ENCODE data around the gene CERS5.

CERS5 gene

DNA sequence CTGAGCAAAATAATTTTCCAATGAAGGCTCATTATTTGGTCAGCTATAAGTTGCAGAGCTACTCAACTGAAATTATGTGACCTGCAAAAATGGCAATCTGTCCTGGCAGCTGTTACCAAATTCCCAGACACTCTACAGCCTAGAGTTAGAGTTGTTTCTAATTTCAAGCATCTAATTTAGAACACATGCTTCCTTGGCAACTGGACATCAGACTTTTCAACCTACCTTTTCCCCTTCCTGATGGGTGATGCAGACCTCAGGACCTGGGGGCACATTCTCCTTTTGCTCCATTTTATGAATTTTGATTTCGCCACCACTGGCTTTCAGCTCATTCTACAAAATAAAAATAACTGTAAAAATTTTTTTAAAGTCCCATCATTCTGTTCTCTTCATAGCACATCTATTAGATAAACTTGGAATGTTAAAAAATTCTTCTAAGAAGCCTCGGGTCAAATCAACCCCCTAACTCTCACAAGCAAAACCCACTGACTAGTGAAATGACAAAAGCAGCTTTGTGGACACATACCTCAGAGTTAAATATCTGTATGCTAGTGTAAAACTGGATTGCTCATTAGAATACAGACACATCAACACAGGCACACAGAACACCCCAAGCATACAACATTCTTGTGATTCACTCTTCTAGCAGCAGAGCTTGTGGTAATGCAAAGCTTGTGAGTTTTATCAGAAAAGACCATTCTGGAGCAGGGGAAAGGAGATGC is 33.5 kb upstream of the CERS5 start:
- H3K27me3 ChIP-seq (ENCODE audit: control insufficient read depth, insufficient read depth, low read length, poor library complexity, severe bottlenecking) = no peaks in the 10 kb centered on the region
- H3K27ac ChIP-seq (ENCODE audit: insufficient read depth, low read depth, low read length, poor library complexity, severe bottlenecking) = no peak overlapping the region
- H3K9me3 ChIP-seq (ENCODE audit: control insufficient read depth, low read length) = no peaks in the 10 kb centered on the region
- no peak overlapping the region for H3K4me3 ChIP-seq (ENCODE audit: insufficient read depth, low read depth, low read length)
- peaks cover 9% of the 10 kb centered on the region for H3K36me3 ChIP-seq (ENCODE audit: control insufficient read depth, insufficient read depth, low read length)
- no peaks in the 10 kb centered on the region for H3K4me1 ChIP-seq (ENCODE audit: control insufficient read depth, insufficient read depth, low read length)
- 83 to 93% methylated on average over 2 of the region's 2 CpGs for WGBS, 2 experiments

DNA sequence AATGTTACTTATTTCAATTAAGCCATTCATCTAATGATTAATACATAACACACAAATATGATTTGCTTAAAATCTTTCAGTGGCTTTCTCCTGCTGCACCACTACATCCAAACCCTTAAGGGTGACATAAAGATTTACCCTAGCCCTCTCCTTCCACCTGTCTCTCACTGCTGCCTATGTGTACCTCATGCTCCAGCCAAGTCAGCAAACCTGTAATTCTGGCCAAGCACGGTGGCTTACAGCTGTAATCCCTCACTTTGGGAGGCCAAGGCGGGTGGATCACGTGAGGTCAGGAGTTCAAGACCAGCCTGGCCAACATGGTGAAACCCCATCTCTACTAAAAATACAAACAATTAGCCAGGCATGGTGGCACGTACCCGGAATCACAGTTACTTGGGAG is 31.7 kb upstream of the CERS5 start:
- Histone ChIP-seq H3K27ac (ENCODE audit: insufficient read depth, low read depth, low read length, poor library complexity, severe bottlenecking) (no peak overlapping the region), H3K4me1 (ENCODE audit: control insufficient read depth, insufficient read depth, low read length) (no peaks in the 10 kb centered on the region), H3K27me3 (ENCODE audit: control insufficient read depth, insufficient read depth, low read length, poor library complexity, severe bottlenecking) (no peaks in the 10 kb centered on the region), H3K36me3 (ENCODE audit: control insufficient read depth, insufficient read depth, low read length) (peaks cover 5% of the 10 kb centered on the region), H3K4me3 (ENCODE audit: insufficient read depth, low read depth, low read length) (no peak overlapping the region), H3K9me3 (ENCODE audit: control insufficient read depth, low read length) (no peaks in the 10 kb centered on the region)
- 96% methylated on average over 5 of the region's 5 CpGs for WGBS, 2 experiments

DNA sequence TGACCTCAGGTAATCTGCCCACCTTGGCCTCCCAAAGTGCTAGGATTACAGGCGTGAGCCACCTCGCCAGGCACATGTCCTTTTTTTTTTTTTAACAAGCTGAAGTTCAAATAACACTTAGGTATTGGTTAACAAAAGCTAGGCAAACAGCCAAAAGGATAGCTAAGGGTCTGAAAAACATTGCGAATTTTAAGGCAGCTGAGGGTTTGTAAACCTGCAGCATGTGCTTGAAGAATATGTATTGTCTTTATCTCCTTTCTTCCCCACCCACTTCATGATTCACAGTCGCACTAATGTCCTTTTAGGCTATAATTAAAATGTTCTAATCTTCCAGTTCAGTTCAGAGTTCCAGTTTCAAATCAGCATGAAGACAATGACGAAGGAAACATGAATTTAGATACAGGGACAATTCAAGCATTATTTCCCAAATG is 30.1 kb upstream of the CERS5 start:
- 94% methylated on average over 5 of the region's 5 CpGs for WGBS, 2 experiments
- Histone ChIP-seq H3K27ac (ENCODE audit: insufficient read depth, low read depth, low read length, poor library complexity, severe bottlenecking) (no peak overlapping the region), H3K27me3 (ENCODE audit: control insufficient read depth, insufficient read depth, low read length, poor library complexity, severe bottlenecking) (no peaks in the 10 kb centered on the region), H3K9me3 (ENCODE audit: control insufficient read depth, low read length) (no peaks in the 10 kb centered on the region), H3K4me1 (ENCODE audit: control insufficient read depth, insufficient read depth, low read length) (no peaks in the 10 kb centered on the region), H3K36me3 (ENCODE audit: control insufficient read depth, insufficient read depth, low read length) (no peaks in the 10 kb centered on the region), H3K4me3 (ENCODE audit: insufficient read depth, low read depth, low read length) (no peak overlapping the region)

DNA sequence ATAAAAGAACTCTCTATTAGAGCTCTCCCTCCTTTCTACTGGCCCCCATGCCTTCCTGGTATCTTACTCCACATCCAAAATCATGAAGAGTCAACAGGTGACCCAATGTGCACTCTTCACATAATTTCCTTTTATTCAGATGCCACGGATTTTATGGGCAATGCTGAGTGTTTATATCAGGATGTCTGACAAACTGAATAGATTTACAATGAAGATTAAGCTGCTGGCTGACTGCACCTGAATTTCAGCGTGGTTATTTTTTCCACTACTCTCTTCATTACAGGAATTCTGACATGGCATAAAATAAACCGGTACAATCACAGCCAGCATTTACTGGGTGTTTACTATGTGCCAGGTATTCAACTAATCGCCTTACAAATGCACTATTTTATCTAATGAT is 29.4 kb upstream of the CERS5 start:
- no peaks in the 10 kb centered on the region for H3K9me3 ChIP-seq (ENCODE audit: control insufficient read depth, low read length)
- H3K36me3 ChIP-seq (ENCODE audit: control insufficient read depth, insufficient read depth, low read length) = no peaks in the 10 kb centered on the region
- no peak overlapping the region for H3K4me3 ChIP-seq (ENCODE audit: insufficient read depth, low read depth, low read length)
- H3K4me1 ChIP-seq (ENCODE audit: control insufficient read depth, insufficient read depth, low read length) = no peaks in the 10 kb centered on the region
- H3K27me3 ChIP-seq (ENCODE audit: control insufficient read depth, insufficient read depth, low read length, poor library complexity, severe bottlenecking) = no peaks in the 10 kb centered on the region
- WGBS, 2 experiments = 95 to 100% methylated on average over 3 of the region's 4 CpGs
- H3K27ac ChIP-seq (ENCODE audit: insufficient read depth, low read depth, low read length, poor library complexity, severe bottlenecking) = no peak overlapping the region

DNA sequence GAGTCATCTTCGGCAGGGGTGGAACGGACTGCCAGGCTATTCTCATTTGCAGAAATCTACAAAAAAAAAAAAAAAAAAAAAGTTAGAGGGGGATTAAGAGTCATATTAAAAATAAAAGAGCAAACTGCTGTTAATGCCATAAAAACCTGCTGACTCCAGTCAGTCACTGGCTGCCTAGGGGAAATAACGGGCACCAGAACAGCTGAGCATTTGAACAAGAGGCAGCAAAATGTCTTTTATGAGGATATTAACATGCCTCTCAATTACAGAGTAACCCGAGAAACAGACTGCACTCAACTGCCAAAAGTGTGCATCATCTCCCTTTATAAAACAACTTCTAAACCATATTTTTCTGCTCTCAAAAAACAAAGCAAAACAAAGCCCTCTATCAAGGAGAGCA is 28.7 kb upstream of the CERS5 start:
- H3K36me3 ChIP-seq (ENCODE audit: control insufficient read depth, insufficient read depth, low read length) = no peaks in the 10 kb centered on the region
- H3K9me3 ChIP-seq (ENCODE audit: control insufficient read depth, low read length) = no peaks in the 10 kb centered on the region
- H3K4me3 ChIP-seq (ENCODE audit: insufficient read depth, low read depth, low read length) = no peak overlapping the region
- whole genome bisulfite sequencing, 2 experiments = 95 to 96% methylated on average over 2 to 4 of the region's 4 CpGs
- no peaks in the 10 kb centered on the region for H3K27me3 ChIP-seq (ENCODE audit: control insufficient read depth, insufficient read depth, low read length, poor library complexity, severe bottlenecking)
- H3K27ac ChIP-seq (ENCODE audit: insufficient read depth, low read depth, low read length, poor library complexity, severe bottlenecking) = no peak overlapping the region
- no peaks in the 10 kb centered on the region for H3K4me1 ChIP-seq (ENCODE audit: control insufficient read depth, insufficient read depth, low read length)

DNA sequence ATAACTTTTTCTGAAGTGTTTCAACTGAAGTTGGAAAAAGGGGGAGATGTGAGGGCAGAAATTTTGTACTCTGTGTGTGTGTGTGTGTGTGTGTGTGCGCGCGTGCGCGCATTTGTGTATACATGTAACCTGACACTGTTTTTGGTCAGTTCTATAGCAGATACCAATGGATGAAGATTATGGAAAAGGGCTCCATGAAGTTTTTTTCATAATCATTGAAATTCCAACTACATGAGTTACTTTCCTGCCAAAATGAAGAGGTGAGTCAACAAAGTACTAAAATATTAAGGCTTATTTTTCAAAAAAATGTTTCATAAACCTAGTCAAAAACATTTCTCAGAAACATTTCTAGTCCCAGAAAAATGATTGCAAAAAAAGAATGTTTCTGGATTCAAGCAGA is 25.7 kb upstream of the CERS5 start:
- Histone ChIP-seq H3K36me3 (ENCODE audit: control insufficient read depth, insufficient read depth, low read length) (no peaks in the 10 kb centered on the region), H3K9me3 (ENCODE audit: control insufficient read depth, low read length) (no peaks in the 10 kb centered on the region)
- 74 to 80% methylated on average over 5 of the region's 5 CpGs for WGBS, 2 experiments

DNA sequence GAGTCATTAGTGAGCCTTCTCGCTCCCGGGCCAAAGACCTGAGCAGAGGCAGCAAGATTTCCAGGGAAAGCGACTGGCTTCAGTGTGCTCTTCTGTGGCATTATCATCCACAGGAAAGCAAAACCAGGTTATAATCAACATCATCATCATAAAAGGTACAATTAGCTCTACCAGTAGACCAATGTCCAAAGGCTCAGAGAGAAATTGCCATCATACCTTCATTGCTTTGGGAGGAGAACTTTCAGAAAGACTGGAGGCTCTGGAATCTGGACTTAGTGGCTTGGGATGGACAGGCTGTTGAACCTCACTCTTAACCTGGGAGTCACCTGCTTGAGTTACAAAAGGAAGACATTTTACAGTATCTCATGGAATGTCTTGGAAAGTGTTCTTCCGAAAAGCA is 25.1 kb upstream of the CERS5 start:
- H3K27me3 ChIP-seq (ENCODE audit: control insufficient read depth, insufficient read depth, low read length, poor library complexity, severe bottlenecking) = no peaks in the 10 kb centered on the region
- H3K27ac ChIP-seq (ENCODE audit: insufficient read depth, low read depth, low read length, poor library complexity, severe bottlenecking) = no peak overlapping the region
- no peaks in the 10 kb centered on the region for H3K36me3 ChIP-seq (ENCODE audit: control insufficient read depth, insufficient read depth, low read length)
- no peak overlapping the region for H3K4me3 ChIP-seq (ENCODE audit: insufficient read depth, low read depth, low read length)
- whole genome bisulfite sequencing, 2 experiments = 94% methylated on average over 4 of the region's 4 CpGs
- H3K4me1 ChIP-seq (ENCODE audit: control insufficient read depth, insufficient read depth, low read length) = no peaks in the 10 kb centered on the region
- H3K9me3 ChIP-seq (ENCODE audit: control insufficient read depth, low read length) = no peaks in the 10 kb centered on the region

More for the DNA sequence above, 25.7 kb upstream of the CERS5 start:
- no peak overlapping the region for H3K4me3 ChIP-seq (ENCODE audit: insufficient read depth, low read depth, low read length)
- no peaks in the 10 kb centered on the region for H3K4me1 ChIP-seq (ENCODE audit: control insufficient read depth, insufficient read depth, low read length)
- H3K27ac ChIP-seq (ENCODE audit: insufficient read depth, low read depth, low read length, poor library complexity, severe bottlenecking) = no peak overlapping the region
- H3K27me3 ChIP-seq (ENCODE audit: control insufficient read depth, insufficient read depth, low read length, poor library complexity, severe bottlenecking) = no peaks in the 10 kb centered on the region

DNA sequence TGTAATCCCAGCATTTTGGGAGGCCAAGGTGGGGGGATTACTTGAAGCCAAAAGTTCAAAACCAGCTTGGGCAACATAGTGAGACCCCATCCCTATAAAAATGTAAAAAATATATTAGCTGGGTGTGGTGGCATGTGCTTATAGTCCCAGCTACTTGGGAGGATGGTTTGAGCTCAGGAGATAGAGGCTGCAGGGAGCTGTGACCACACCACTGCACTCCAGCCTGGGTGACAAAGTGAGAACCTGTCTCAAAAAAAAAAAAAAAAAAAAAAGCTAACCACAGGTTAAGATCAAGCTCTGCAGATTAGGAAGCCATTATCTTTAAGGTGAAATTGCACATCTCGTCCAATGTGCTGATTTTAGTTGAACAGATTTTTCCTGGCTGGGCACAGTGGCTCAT is 23.7 kb upstream of the CERS5 start:
- Histone ChIP-seq H3K36me3 (ENCODE audit: control insufficient read depth, insufficient read depth, low read length) (no peaks in the 10 kb centered on the region), H3K27ac (ENCODE audit: insufficient read depth, low read depth, low read length, poor library complexity, severe bottlenecking) (no peak overlapping the region), H3K4me3 (ENCODE audit: insufficient read depth, low read depth, low read length) (no peak overlapping the region), H3K9me3 (ENCODE audit: control insufficient read depth, low read length) (no peaks in the 10 kb centered on the region), H3K4me1 (ENCODE audit: control insufficient read depth, insufficient read depth, low read length) (no peaks in the 10 kb centered on the region), H3K27me3 (ENCODE audit: control insufficient read depth, insufficient read depth, low read length, poor library complexity, severe bottlenecking) (no peaks in the 10 kb centered on the region)
- 95 to 97% methylated on average over 1 of the region's 1 CpG for WGBS, 2 experiments

DNA sequence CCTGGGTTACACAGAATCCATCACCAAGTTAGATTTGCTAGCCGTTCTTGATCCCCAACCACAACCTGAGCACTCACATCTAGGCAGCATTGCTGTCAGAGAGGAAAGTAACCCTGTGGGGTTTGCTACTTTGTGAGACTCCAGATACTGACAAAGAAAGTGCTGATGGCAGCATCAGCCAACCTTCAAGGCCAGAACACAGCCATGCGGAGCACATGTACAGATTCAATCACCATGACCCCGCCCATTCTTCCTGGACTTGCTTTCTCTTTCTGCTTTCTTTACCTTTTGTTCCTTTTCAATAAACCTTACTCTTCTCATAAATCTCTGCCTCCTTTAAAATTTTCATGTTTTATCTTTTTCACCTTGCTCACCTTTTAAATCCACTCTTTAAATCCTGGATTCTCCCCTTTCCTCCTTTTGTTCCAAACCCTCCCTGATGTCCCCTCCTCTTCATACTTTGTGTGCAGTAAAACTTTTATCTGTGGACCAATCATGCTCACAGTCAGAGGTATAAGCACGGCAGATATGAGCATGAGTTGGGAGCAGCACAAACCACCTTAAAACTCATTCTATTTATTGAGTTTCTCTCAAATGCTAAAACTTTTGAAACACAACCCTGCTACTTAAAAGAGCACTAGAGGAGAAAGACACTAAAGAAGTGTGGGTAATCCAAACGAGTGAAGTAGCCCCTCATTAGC is 21.9 kb upstream of the CERS5 start:
- Histone ChIP-seq H3K9me3 (ENCODE audit: control insufficient read depth, low read length) (no peaks in the 10 kb centered on the region), H3K4me3 (ENCODE audit: insufficient read depth, low read depth, low read length) (no peak overlapping the region), H3K36me3 (ENCODE audit: control insufficient read depth, insufficient read depth, low read length) (no peaks in the 10 kb centered on the region), H3K4me1 (ENCODE audit: control insufficient read depth, insufficient read depth, low read length) (no peaks in the 10 kb centered on the region), H3K27me3 (ENCODE audit: control insufficient read depth, insufficient read depth, low read length, poor library complexity, severe bottlenecking) (no peaks in the 10 kb centered on the region), H3K27ac (ENCODE audit: insufficient read depth, low read depth, low read length, poor library complexity, severe bottlenecking) (no peak overlapping the region)
- WGBS, 2 experiments = 93 to 95% methylated on average over 4 to 5 of the region's 5 CpGs

DNA sequence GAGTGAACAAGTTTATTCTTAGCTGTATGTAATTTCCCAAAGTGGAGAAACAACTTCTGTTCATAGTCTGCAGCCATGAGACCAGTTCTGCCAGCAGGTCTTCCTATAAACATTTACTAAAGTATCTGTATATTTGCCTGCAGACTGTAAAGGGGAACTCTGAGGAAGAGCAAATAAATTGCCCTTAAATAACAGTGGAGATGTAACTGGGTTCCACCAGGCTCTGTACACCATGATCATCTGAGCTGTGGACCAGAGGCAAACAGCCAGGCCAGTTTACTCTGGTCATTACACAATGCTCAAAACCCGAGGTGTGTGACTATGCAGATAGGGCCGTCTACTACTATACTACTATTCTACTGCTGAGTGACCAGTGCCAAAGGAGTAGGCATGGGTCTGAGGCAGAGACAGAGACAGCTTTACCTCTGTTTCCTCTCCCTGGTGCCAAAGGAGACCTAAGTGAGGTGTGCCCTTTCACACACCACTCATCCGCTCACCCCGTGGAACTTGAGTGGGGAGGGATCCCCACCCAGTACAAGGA is 21.1 kb upstream of the CERS5 start:
- Histone ChIP-seq H3K4me1 (ENCODE audit: control insufficient read depth, insufficient read depth, low read length) (no peaks in the 10 kb centered on the region), H3K36me3 (ENCODE audit: control insufficient read depth, insufficient read depth, low read length) (no peaks in the 10 kb centered on the region), H3K27me3 (ENCODE audit: control insufficient read depth, insufficient read depth, low read length, poor library complexity, severe bottlenecking) (no peaks in the 10 kb centered on the region), H3K9me3 (ENCODE audit: control insufficient read depth, low read length) (no peaks in the 10 kb centered on the region), H3K27ac (ENCODE audit: insufficient read depth, low read depth, low read length, poor library complexity, severe bottlenecking) (no peak overlapping the region), H3K4me3 (ENCODE audit: insufficient read depth, low read depth, low read length) (no peak overlapping the region)
- 98 to 100% methylated on average over 4 of the region's 4 CpGs for WGBS, 2 experiments
